Right atrium auricular region (tissue), 2 donors: ENCODE results near the gene WWOX. TPM values are rescaled to one million over a fixed set of nuclear protein-coding genes. Genes with fewer than 3 reads are reported as not detected.
A peak's percentile ranks its signal among the peaks of the same experiment; 100 is the strongest.

Experiments
- DNase-seq: peaks from one replicate; pipeline ENCODE4 v3.0.0-alpha.2; 2019; ENCODE audit warnings: low spot score
- H3K27ac ChIP-seq, 2 donors: fragments of 200-600 bp; sonication (generic); 1 replicate in 1 of 2; 2 replicates in 1 of 2; pipeline ENCODE4 v1.5.1; 2016 to 2019
- H3K27me3 ChIP-seq, 2 donors: fragments of 200-600 bp; sonication (generic); one replicate each; pipeline versions ENCODE4 v1.5.1 to v1.6.0; 2017 to 2019
- H3K36me3 ChIP-seq: fragments of 200-600 bp; sonication (generic); one replicate; pipeline ENCODE4 v1.5.1; 2016
- H3K4me1 ChIP-seq, 2 donors: fragments of 200-600 bp; sonication (generic); one replicate each; pipeline versions ENCODE4 v1.5.1 to v1.6.0; 2017 to 2019
- H3K4me3 ChIP-seq, 2 donors: fragments of 200-600 bp; sonication (generic); 1 replicate in 1 of 2; 2 replicates in 1 of 2; pipeline ENCODE4 v1.5.1; 2017 to 2019; ENCODE audit warnings: mild to moderate bottlenecking in 1 of 2, moderate library complexity in 1 of 2
- H3K9me3 ChIP-seq, 2 donors: fragments of 200-600 bp; sonication (generic); one replicate each; pipeline ENCODE4 v1.5.1; 2019
- total RNA-seq, 2 donors: library from RNA; depleted of rRNA; stranded (reverse); fragments of >200 nt; gene quantifications; one replicate each; pipeline ENCODE4 v1.1.0, GENCODE V29; 2016
- TF ChIP-seq, protein P1 (sequence below), 2 donors: fragments of 200-600 bp; sonication (generic); IDR thresholded peaks; one replicate each; pipeline ENCODE4 v1.5.1; 2019; ENCODE audit warnings: antibody characterized with exemption in 2 of 2

The WWOX gene
- total RNA-seq, 2 donors from 2014 or later: 14.8 to 20.8 TPM

- no peaks in the 10 kb centered on the region for H3K9me3 ChIP-seq
- H3K4me1 ChIP-seq: no peaks in the 10 kb centered on the region
- TF ChIP-seq, protein P1, sequence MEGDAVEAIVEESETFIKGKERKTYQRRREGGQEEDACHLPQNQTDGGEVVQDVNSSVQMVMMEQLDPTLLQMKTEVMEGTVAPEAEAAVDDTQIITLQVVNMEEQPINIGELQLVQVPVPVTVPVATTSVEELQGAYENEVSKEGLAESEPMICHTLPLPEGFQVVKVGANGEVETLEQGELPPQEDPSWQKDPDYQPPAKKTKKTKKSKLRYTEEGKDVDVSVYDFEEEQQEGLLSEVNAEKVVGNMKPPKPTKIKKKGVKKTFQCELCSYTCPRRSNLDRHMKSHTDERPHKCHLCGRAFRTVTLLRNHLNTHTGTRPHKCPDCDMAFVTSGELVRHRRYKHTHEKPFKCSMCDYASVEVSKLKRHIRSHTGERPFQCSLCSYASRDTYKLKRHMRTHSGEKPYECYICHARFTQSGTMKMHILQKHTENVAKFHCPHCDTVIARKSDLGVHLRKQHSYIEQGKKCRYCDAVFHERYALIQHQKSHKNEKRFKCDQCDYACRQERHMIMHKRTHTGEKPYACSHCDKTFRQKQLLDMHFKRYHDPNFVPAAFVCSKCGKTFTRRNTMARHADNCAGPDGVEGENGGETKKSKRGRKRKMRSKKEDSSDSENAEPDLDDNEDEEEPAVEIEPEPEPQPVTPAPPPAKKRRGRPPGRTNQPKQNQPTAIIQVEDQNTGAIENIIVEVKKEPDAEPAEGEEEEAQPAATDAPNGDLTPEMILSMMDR (IDR thresholded peaks at IDR 0.05): no peak
- no peaks in the 10 kb centered on the region for H3K36me3 ChIP-seq
- no peaks in the 10 kb centered on the region for H3K27me3 ChIP-seq
- H3K4me3 ChIP-seq: no peak overlapping the region
- no peak for DNase-seq
- H3K27ac ChIP-seq: no peak overlapping the region
Measured at GRCh38 chr16:78976212-78976611, 876.8 kb downstream of the WWOX start.

DNA sequence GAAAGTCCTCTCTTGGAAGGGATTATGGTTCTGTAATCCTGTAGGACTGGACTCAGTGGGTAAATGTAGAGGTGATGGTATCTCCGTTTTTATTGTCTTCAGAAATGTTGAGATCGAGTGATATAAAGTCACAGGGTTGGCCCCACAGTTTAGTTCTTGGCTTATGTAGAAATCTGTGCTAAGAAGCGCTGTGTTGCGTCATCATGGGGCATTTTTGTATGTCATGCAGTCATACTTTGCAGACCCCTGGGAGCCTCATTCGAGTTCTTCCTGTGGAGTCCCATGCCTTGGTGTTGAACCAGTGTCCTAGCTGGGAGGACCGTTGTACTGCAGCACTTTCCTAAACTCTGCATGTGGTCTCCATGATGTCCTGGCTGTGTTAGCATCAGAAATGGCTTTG lies 881.4 kb downstream of the WWOX start:
- TF ChIP-seq, protein P1 (IDR thresholded peaks at IDR 0.05): no peak
- H3K36me3 ChIP-seq: no peaks in the 10 kb centered on the region
- H3K9me3 ChIP-seq: peaks cover 0 to 3% of the 10 kb centered on the region in 2 donors

DNA sequence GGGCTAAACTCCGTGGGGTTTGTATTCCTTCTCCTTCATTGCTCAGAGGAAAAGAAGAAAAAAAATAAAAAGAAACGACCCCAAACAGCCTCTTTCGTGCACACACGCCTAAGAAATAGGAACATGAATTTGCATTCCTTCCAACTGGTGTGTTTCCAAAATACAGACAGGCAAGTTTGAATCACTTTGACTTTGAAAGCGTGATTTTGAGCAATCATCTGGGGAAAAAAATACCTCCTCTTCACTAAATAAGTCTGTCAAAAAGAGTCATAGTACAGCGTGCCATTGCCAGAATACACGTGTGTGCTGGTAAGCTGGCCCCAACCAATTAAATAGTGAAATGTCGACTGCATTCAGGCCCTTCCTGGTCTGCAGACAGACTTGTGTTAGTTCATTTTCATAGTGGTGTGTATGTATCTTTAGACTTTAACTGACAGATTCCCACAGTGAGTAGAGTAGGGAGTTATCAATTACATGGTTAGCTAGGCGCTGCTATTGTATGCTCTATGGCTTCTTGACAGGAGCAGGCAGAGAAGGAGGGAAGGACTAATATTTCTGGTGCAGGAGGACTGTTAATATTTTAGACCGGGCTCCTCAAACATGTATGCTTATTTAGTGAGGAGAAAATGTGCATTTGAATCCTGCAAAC lies 882.8 kb downstream of the WWOX start:
- H3K36me3 ChIP-seq: no peaks in the 10 kb centered on the region
- no peak overlapping the region for H3K27ac ChIP-seq
- H3K4me3 ChIP-seq: no peak overlapping the region
- H3K9me3 ChIP-seq: peaks cover 0 to 3% of the 10 kb centered on the region in 2 donors
- DNase-seq: no peak
- TF ChIP-seq, protein P1 (IDR thresholded peaks at IDR 0.05): no peak
- H3K27me3 ChIP-seq: no peaks in the 10 kb centered on the region
- H3K4me1 ChIP-seq: peaks cover 0 to 19% of the 10 kb centered on the region in 2 donors

More for the DNA sequence above, 881.4 kb downstream of the WWOX start:
- Histone ChIP-seq H3K4me1 (peaks cover 0 to 16% of the 10 kb centered on the region in 2 donors), H3K4me3 (no peak overlapping the region), H3K27me3 (no peaks in the 10 kb centered on the region), H3K27ac (no peak overlapping the region)
- no peak for DNase-seq

DNA sequence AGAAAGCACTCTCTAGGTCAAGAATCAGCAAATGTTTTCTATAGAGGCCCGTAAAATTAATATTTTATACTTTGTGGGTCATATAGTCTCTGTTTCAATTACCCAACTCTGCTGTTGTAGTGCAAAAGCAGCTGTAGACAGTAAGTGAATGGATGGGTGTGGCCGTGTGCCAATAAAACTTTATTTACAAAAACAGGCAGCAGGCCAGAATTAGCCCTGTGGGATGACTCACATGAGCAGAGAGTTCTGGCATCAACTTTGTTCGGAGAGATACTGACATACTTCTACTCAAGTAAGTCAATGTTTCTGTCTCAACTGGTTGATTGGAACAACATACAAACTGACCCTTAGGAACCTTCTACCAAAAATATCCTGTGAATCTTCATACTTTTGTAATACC lies 884.9 kb downstream of the WWOX start:
- no peak overlapping the region for H3K27ac ChIP-seq
- no peak overlapping the region for H3K4me3 ChIP-seq

DNA sequence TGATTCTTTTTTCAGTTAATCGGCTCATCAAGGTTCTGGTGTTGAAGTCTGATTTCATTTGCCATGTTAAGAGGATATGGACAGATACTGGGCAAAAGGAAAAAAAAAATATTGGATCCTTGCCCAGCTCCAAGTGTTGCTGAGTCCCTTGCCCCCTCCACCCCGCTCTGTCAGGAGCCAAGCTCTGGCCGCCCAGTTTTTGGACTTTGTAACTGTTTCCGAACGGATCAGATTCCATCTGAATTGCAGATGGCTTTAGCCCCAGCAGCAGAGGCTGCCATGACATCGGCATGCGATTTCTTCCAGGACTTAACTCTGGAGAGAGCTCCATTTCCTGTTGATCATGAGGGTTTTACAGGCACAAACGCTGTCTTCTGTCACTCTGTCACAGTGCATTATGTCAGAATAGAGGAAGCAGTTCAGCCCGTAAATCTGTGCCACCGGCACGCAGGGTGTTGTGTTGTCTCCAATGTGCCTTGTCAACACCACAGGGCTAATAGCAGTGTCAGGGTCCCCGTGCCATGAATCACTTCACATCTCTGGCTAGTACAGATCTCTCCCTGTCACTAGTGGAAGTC lies 885.5 kb downstream of the WWOX start:
- Histone ChIP-seq H3K9me3 (peaks cover 0 to 3% of the 10 kb centered on the region in 2 donors), H3K27me3 (no peaks in the 10 kb centered on the region), H3K4me3 (peak overlapping the region in 1 of 2 donors; percentile 17), H3K4me1 (peaks cover 0 to 19% of the 10 kb centered on the region in 2 donors), H3K27ac (peak overlapping the region in 1 of 2 donors; percentile 32), H3K36me3 (no peaks in the 10 kb centered on the region)
- TF ChIP-seq, protein P1 (IDR thresholded peaks at IDR 0.05): no peak
- no peak for DNase-seq

More for the DNA sequence above, 884.9 kb downstream of the WWOX start:
- peaks cover 0 to 3% of the 10 kb centered on the region in 2 donors for H3K9me3 ChIP-seq
- H3K4me1 ChIP-seq: peaks cover 0 to 19% of the 10 kb centered on the region in 2 donors
- no peaks in the 10 kb centered on the region for H3K36me3 ChIP-seq
- no peak for DNase-seq
- H3K27me3 ChIP-seq: no peaks in the 10 kb centered on the region
- TF ChIP-seq, protein P1 (IDR thresholded peaks at IDR 0.05): no peak
